HL-60/S4 (cell line): ENCODE measurements around the gene FLNB.
"Not testable (repeated sequence)": the region's sequence is repeated elsewhere in the genome, so short reads cannot be mapped to it uniquely, and the experiment has no call there.

Source experiments
- in situ Hi-C: fragments of 300-500 bp; cut with MboI; formaldehyde crosslinking; loops from 2 replicates; pipeline ENCODE4 v1.14.3; 2022; ENCODE audit warnings: low sequenced_read_pairs

Gene FLNB

DNA sequence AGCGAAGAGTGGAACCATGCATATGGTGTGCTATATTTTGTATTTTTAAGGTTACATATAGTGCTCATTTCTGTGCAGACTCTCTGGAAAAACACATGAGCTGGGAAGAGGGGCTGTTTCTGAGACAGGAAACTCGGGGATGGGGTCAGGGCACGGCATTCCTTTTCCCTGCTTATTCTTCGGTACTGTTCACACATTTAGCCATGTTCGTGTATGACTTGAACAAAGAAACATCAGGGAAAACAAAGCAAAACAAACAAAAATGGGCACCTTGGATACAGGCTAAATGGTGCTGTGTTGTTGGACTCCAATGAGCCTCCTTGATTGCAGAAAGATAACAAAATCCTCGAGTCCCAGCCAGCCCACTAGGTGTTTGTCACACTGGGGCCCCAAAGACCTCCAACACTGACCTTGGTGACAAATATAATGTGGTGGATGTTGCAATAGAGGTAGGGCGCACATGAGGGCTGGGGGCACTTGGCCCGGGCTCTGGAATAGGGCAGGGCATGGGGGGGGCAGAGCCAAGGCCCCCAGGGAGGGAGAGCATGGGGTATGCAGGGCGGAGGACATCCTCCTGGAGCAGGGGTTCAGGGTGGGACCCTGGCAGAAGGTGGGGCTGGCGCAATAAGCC, 183.3 kb downstream of the FLNB start:
- in situ Hi-C loops: loop anchor here (25.0 kb wide), 1 partner anchor 346 kb away; the partner anchor contains the start of gene ACOX2

DNA sequence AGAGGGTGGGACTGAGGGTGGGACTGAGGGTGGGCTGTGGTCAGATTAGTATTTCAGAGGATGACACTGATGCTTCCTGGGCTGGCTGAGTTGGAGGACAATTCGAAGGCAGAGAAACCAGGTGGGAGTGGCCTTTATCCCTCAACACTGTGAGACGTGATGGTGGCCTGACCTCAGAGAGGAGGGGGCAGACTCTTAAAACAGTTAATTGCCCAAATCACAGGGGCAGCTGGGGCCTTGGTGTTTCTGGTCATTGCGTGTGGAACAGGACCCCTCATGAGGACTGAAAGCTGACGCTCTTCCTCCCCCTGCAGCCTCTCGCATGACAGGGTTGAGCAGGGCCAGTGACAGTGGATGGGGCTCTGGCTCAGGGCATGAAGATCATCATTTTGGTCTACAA, 183.8 kb downstream of the FLNB start:
- in situ Hi-C loops: loop anchor here (25.0 kb wide), 1 partner anchor 345 kb away; the partner anchor contains the start of gene ACOX2

DNA sequence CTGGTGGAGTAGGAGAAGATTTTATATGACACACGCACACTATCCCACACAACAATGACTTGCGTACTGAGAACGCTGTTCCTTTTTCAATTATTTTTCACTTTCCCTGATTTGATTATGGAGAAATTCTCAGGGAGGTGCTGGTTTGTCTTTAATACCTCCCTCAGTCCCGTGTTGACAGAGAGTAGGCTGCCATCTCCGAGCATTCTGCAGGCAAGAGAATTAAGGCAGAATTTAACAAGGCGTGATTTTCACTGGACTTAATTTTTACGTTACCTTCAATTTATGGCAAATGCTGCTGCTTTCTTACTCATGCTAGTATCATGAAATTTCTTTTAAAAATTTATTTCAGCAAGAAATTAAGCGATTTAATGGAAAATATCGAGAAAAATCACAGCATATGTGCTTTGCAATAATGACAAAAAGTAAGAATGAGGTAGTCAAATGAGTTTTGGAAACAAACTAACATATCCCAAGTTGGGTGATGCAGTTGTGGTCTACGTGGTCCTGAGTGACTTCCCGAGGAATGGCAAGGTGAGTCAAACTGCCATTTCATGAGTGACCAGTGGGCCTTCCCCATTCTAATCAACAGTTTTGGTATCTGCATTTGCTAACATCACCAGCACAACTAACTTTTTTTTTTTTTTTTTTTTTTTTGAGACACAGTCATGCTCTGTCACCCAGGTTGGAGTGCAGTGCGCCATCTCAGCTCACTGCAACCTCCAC, 185.6 kb downstream of the FLNB start:
- in situ Hi-C loops: loop anchor here (25.0 kb wide), 1 partner anchor 343 kb away; the partner anchor contains the start of gene ACOX2

DNA sequence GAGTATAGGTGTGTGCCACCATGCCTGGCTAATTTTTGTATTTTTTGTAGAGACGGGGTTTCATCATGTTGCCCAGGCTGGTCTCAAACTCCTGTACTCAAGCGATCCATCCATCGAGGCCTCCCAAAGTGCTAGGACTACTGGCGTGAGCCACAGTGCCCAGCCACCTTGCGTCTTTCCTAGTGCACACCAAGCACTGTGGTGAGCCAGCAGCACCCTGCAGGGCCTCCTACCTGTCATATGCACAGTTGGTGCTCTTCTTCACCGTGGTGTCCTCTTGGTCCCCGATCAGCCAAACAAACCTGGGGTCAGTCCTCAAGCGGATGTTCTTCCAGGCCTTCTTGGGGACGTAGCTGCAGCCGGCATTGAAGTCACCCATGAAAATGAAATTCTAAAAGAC, 189.4 kb downstream of the FLNB start:
- in situ Hi-C loops: loop anchor here (25.0 kb wide), 1 partner anchor 340 kb away; the partner anchor contains the start of gene ACOX2

DNA sequence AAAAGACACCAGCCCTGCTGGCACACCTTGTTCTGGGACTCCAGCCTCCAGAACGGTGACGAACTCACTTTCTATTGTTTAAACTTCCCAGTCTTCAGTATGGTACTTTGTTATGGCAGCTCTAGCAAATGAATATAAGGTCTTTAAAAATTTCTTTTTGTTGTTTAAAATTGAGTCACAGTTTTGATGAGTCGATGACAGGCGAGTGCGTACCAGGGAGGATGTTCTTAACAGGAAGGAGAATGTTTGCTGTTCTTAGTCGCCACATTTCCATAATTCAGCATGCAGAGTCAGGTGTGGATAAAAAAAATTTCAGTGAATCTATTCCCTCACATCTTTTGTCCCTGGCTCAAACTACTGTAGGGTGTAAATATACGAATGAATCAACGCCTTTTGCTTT, 190.1 kb downstream of the FLNB start:
- in situ Hi-C loops: loop anchor here (25.0 kb wide), 1 partner anchor 339 kb away; the partner anchor contains the start of gene ACOX2

DNA sequence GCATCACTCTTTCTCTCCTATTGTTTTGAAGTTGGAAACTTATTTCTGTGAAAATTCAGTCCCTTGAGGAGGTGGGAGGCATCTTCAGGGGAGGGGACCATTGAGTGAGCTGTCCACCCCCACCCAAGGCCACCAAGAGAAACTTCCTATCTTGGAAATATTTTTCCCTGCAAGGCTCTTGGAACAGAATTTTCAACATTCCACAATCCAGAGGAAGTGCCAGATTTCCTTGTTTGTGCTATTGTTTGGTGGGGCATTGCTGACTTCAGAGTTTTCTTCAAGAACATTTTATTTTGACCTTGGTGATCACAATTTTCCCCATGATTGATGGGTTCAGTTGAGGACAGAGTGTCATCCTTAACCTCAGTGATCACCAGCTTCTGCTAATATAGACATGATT, 190.6 kb downstream of the FLNB start:
- in situ Hi-C loops: loop anchor here (25.0 kb wide), 1 partner anchor 338 kb away; the partner anchor contains the start of gene ACOX2

DNA sequence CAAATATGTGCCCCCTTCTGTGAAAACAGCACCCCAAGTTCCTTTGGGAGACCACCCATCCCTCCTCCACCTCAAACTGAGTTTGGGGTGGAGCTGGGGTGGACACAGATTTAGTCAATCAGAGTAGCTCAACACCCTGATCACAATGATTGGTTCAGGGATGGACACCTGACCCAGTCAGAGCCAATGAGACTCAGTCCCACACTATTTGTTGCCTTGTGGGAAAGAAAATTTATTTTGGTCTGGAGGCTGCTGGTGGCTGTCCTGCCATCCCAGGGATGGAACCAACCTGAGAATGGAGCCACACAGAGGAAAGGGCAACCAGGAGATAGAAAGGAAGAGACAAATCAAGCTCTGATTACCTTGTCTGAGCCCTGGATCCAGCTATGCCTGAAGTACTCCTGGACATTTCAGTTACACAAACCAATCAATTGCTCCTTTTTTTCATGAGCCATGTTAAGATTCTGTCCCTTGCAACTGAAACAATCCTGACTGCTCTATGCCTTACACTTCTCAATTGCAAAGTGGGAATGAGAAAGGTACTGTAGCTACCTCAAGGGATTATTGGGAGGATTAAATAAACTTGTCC, 192.0 kb downstream of the FLNB start:
- in situ Hi-C loops: no loop called here

DNA sequence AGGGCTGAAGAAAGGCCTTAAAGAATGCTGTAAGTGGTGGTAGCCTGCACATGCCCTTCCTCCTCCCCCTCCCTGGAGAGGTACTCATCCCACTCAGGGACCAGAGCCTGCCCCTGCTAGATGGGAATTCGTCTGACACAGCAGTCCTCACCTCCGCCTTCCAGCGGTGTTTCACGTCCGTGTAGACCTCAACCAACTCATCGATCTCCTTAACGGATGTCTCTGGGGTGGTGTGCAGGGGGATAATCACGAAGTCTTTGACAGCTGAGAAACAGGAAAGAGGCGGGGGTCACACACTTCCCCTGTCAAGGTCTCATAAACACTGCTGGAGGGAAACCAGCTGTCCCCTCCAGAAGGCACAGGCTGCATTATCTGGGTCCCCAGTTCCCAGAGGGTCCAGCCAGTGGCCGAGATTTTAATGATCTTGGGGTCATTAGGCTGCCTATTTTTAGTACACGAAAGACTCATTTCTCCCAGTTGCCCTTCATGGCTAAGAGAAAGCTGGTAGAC, 192.7 kb downstream of the FLNB start:
- in situ Hi-C loops: no loop called here

DNA sequence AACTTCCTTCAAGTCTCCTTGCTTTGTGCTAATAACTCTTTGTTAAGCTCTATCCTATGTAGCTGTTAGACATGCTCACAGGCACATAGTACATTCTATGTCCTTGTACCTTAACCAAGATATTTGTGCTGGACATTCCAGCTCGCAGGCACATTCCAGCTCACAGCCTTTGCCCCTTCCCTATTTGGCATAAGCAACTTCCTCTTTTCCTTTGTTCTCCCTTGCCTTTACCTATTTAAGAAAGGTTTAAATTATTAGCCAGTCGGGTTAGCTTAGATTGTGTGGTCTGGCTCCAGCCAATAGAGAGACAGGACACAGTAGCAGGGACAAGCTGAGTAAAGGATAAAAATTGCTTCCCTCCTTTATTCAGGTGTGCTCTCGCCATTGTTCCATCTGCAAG, 193.2 kb downstream of the FLNB start:
- in situ Hi-C loops: not testable (repeated sequence)

DNA sequence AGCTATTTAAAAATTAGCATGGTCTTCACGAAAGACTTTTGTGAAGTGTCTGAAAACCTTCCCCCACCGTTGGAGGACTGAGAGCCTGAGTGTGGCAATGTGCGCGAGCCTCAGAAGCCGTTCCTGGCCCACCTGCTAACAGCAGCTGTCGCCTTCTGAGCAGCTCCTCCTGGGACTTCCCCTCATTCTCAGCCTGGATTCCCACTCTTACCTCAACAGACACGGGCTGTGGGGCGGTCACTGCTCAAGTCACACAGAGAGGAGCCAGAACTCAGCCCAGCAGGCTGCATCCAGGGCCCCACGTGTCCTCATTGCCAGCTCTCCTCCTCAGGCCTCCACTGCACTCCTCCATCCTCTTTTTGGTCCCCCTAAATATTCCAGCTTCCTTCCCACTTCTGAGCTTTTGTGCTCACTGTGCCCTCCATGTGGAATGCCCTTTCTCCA, 194.7 kb downstream of the FLNB start:
- in situ Hi-C loops: no loop called here

DNA sequence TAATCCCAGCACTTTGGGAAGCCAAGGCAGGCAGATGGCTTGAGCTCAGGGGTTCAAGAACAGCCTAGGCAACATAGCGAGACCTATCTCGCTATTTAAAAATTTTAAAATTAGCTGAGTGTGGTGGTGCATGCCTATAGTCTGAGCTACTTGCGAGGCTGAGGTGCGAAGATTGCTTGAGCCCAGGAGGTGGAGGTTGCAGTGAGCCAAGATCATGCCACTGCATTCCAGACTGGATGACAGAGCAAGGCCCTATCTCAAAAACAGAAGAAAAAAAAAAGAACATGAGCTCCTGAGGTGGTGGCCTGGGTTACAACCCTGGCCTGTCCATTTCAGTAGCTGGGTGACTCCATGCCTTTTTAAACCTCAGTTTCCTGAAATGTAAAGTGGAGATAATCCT, 195.3 kb downstream of the FLNB start:
- in situ Hi-C loops: no loop called here

DNA sequence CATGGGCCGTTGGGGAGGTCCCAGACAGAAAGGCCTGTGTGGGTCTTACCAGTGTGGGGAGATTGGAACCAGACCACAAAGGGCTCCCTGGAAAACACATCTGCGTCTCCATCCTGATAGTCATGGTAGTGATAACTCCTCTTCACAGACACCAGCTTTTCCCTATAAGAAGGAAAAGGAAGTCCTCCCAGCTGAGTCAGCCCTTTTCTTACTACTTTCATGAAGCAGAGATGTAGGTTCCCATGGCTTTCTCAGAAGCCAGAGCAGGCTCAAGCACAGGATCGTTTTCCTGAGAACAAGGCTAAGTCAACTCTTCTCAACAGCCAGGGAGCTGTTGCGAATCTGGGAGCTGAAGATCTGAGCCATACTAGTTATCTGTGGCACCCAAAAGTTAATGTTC, 196.5 kb downstream of the FLNB start:
- in situ Hi-C loops: no loop called here

DNA sequence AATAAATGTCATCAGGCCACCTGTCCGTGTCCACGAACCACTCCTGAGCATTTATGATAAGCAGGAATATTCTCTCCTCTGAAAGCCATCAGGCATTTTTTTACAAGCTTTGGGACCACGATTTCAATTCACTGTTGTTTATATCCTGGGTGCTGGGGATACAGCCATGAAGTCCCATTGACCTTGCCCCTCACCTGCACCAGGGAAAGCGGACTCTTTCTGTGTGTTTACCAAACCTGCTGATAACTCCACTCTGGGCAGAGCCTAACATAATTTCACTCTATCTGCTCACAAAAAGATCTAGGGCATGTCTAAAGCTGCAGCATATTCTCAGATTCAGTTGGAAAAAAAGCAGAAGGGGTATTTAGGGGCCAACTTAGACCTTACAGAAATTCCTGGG, 197.8 kb downstream of the FLNB start:
- in situ Hi-C loops: no loop called here

DNA sequence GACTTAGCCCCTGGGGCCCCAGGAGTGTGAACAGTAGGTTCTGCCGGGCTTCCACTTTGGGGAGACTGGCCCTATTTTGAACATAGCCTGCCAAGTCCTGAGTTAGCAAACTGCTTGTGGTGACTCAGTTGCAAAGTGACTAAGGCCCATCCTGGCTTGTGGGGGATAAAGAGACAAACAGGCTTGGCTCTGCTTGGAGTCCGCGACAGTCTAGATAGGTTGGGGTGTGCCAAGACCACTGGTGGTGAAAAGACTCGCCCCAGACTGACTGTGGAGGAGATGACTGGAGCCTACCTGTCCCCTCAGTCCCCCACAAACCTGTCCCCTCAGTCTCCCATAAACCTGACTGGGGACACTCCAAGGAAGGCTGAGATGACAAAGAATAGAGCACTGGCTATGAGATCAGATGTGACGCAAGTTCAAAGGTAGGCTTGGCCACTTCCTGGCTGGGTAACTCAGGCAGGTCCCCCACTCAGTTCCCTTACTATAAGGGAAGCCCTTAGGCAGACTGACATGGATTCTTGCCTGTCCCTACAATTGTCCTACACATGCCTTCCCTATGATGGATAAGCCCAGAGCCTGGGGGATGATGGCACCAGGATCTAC, 198.3 kb downstream of the FLNB start:
- in situ Hi-C loops: no loop called here

DNA sequence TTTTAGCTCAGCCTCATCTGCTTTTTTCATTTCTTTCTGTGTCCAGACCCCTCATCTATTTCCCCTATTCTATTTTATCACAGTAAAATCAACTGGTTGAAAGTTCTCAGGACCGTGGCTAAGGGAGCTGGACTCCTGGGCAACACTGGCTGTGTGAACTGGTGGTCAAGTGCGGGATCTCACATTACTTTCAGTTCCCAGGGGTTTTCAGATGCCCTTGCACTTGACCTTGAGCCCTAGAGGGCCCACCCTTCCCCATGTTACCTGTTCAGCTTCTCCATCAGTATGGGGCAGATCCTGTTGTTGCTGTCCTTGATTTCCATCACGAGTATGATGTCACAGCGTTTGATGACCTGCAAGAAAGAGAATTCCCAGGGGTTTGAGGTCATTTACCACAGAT, 199.7 kb downstream of the FLNB start:
- in situ Hi-C loops: no loop called here

DNA sequence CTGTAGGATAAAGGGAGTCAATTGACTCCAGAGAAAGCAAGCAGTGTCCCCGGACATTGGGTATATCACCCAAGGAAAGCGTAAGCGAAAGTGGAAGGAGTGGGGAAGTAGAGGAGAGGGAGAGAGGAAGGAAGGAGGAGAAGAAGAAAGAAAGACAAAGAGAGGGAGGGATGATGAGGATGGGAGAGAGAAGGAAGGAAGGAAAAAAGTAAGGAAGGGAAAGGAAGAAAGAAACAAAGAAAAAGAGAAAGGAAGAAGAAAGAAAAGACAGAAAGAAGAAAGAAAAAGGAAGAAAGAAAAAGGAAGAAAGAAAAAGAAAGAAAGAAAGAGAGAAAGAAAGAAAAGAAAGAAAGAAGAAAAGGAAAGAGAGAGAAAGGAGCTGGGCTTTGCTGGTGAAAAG, 201.7 kb downstream of the FLNB start:
- in situ Hi-C loops: no loop called here

DNA sequence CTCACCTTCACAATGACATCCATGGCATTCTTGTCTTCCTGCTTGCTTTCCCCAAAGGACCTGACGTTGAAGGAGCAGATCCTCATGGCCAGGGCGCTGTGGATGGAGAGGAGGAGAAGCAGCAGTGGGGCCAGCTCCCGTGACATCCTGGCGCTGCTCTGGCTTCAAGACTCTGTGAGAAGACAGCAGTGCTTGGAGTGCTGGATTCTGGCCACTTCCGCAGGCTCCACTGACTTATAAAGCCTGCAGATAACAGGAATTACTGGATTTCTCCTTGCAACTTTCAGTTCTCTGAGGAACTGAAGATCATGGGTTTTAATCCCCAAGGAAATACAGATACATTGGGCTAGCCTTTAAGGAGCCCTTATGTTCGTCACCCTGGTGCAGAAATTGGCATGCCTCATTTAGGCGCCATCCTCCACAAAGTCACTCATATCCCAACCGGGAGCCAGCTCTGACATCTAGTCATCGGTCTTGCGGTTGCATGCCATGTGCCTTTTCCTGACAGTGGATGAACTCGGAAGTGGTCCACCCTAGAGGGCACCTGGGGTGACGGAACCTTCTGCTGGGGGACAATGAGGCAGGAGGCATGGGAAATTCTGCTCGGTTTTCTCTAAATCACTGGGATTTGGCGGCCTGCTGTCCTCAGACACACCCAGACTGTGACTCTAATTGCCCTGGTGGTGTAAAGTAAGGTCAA, 202.7 kb downstream of the FLNB start, which contains the start of gene DNASE1L3:
TSS of gene DNASE1L3 (minus strand) at position 212 of the 700 bp plus-strand sequence. CDS start at position 146, 66 bp downstream.
- in situ Hi-C loops: no loop called here

DNA sequence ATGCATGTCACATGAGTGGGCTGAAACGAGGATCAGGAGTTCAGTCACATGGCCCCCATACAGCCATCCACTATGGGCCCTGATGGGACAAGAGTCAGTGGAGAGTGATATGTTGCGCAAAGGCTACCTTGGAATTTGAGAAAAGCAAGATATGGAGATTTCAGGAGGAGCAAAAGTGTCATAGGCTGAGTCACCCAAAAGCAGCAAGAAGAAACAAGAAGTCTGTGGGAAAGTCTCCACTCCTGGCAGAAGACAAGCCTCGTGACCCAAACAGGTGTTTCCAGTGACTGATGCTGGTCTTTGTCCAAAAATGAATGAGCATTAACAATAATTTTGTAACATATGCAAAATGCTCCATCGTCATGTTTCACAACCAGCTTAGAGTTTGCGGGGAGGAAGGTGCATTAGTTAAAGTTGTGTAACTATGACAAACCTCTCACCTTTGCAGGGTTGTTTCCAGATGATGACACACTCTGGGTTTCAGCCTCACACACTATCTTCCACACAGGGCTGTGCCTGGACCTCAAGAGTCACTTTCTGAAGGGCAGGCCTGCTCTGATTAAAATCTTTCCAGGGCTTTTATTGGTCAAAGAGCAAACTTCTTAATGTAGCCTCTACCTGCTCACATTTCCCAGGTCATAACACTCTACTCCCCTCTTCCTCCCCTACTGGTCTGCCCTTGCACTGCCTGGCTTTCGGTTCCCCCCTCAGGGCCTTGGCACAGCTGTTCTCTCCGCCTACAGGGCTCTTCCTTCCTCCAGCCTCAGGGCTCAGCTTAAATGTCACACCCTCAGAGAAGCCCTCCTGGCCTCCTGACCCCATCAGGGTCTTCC, 206.5 kb downstream of the FLNB start:
- in situ Hi-C loops: no loop called here

DNA sequence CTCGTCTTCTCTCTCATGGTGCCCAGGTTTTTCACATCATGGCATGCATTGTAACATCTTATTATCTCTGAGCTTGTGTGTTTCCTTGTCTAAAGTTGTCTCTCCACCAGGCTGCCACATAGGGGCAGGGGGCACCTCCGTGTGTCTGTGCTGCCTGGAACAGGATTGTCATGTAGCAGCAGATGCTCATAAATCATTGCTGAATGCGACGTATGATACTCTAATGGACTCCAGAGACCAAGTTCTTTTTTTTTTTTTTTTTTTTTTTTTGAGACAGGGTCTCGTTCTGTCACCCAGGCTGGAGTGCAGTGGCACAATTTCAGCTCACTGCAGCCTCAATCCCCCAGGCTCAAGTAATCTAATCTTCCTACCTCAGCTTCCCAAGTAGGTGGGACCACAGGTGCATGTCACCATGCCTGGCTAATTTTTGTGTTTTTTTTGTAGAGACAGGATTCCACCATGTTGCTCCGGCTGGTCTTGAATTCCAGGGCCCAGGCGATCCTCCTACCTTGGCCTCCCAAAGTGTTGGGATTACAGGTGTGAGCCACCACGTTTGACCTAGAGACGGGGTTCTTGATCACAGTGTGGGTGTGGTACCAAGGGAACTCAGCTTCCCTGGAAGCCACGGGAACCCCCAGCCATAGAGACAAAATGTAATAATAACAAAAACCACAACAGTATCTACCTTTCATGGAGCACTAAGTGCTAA, 207.2 kb downstream of the FLNB start:
- in situ Hi-C loops: no loop called here
